Liver (tissue), 3 donors: ENCODE data around the gene FAM43A.

Source experiments
- EGR1 ChIP-seq, 2 donors: IDR thresholded peaks; 2 replicates each; pipeline ENCODE4 v1.6.1; 2016 to 2018; ENCODE audit warnings: antibody characterized with exemption in 2 of 2, low read depth in 2 of 2
- FOXA2 ChIP-seq: IDR thresholded peaks from 2 replicates; pipeline ENCODE4 v1.6.1; 2016; ENCODE audit warnings: antibody characterized with exemption
- JUND ChIP-seq, 2 donors: IDR thresholded peaks; 2 replicates each; pipeline ENCODE4 v1.6.1; 2016; ENCODE audit warnings: antibody characterized with exemption in 2 of 2
- NR2F2 ChIP-seq: IDR thresholded peaks from 2 replicates; pipeline ENCODE4 v1.6.1; 2016; ENCODE audit warnings: antibody characterized with exemption
- RAD21 ChIP-seq, 2 donors: IDR thresholded peaks; 2 replicates each; pipeline ENCODE4 v1.6.1; 2016; ENCODE audit warnings: antibody characterized with exemption in 2 of 2, mild to moderate bottlenecking in 2 of 2
- RXRA ChIP-seq, 2 donors: IDR thresholded peaks; 2 replicates each; pipeline ENCODE4 v1.6.1; 2017 to 2018; ENCODE audit warnings: antibody characterized with exemption in 2 of 2, mild to moderate bottlenecking in 1 of 2
- SP1 ChIP-seq: IDR thresholded peaks from 2 replicates; pipeline ENCODE4 v1.6.1; 2018; ENCODE audit warnings: antibody characterized with exemption, mild to moderate bottlenecking
- TAF1 ChIP-seq: conservative IDR thresholded peaks from 2 replicates; pipeline ENCODE4 v1.6.1; 2016; ENCODE audit warnings: antibody characterized with exemption, mild to moderate bottlenecking
- TF ChIP-seq, protein P1 (sequence below): fragments of 150-350 bp; IDR thresholded peaks from 2 replicates; pipeline ENCODE4 v1.5.1; 2017; ENCODE audit warnings: improper control_type of control experiment, low read depth, low read length; ENCODE audit not compliant: missing input control
- TF ChIP-seq, protein P2 (sequence below): IDR thresholded peaks from 2 replicates; pipeline ENCODE4 v1.6.1; 2016; ENCODE audit warnings: antibody characterized with exemption
- TF ChIP-seq, protein P3 (sequence below): IDR thresholded peaks from 2 replicates; pipeline ENCODE4 v1.6.1; 2016; ENCODE audit warnings: antibody characterized with exemption, mild to moderate bottlenecking
- TF ChIP-seq, protein P4 (sequence below): IDR thresholded peaks from 2 replicates; pipeline ENCODE4 v1.6.1; 2016; ENCODE audit warnings: antibody characterized with exemption
- donor health status: healthy.
- donor health status: healthy.

DNA sequence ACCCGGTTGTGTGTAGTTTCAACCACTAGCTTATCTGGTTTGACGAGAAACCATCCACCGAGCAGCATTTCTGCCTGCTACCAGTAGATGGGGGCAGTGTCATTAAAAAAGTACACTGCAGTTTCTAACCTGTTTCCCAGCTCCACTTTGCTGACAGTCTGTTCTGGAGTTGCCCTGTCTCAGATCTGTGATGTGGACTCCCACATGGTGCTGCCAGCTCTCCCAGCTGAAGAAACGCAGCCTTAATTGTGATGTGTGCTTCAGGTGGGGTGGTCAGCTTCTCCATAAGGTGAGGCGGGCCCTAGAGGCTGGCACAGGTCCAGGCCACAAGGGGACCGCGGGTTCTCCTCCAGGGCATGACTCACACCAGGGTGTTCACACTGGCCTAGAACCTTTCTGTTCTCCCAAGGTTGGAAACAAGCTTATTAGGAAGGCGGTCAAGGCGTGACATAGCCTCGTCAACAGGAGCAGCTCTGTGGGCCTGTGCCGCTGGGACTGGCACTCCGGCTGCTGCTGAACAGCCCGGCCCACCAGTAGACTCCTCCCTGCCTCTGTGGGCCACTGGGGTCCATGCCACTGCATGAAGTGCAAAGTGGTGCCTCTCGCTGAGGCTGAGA is 2.9 kb upstream of the FAM43A start:
- TF ChIP-seq, protein P1, sequence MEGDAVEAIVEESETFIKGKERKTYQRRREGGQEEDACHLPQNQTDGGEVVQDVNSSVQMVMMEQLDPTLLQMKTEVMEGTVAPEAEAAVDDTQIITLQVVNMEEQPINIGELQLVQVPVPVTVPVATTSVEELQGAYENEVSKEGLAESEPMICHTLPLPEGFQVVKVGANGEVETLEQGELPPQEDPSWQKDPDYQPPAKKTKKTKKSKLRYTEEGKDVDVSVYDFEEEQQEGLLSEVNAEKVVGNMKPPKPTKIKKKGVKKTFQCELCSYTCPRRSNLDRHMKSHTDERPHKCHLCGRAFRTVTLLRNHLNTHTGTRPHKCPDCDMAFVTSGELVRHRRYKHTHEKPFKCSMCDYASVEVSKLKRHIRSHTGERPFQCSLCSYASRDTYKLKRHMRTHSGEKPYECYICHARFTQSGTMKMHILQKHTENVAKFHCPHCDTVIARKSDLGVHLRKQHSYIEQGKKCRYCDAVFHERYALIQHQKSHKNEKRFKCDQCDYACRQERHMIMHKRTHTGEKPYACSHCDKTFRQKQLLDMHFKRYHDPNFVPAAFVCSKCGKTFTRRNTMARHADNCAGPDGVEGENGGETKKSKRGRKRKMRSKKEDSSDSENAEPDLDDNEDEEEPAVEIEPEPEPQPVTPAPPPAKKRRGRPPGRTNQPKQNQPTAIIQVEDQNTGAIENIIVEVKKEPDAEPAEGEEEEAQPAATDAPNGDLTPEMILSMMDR = peak; percentile 92
- TF ChIP-seq FOXA2 (no peak), TAF1 (no peak), EGR1 (IDR thresholded peaks at IDR 0.05; ENCODE audit: low read depth in 2 of 2) (no peak), RXRA (IDR thresholded peaks at IDR 0.05) (no peak), RAD21 (IDR thresholded peaks at IDR 0.05) (peak; percentile 96 to 99), JUND (IDR thresholded peaks at IDR 0.05) (no peak), NR2F2 (no peak), SP1 (peak; percentile 20)
- TF ChIP-seq, protein P2, sequence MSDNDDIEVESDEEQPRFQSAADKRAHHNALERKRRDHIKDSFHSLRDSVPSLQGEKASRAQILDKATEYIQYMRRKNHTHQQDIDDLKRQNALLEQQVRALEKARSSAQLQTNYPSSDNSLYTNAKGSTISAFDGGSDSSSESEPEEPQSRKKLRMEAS = no peak
- TF ChIP-seq, protein P3, sequence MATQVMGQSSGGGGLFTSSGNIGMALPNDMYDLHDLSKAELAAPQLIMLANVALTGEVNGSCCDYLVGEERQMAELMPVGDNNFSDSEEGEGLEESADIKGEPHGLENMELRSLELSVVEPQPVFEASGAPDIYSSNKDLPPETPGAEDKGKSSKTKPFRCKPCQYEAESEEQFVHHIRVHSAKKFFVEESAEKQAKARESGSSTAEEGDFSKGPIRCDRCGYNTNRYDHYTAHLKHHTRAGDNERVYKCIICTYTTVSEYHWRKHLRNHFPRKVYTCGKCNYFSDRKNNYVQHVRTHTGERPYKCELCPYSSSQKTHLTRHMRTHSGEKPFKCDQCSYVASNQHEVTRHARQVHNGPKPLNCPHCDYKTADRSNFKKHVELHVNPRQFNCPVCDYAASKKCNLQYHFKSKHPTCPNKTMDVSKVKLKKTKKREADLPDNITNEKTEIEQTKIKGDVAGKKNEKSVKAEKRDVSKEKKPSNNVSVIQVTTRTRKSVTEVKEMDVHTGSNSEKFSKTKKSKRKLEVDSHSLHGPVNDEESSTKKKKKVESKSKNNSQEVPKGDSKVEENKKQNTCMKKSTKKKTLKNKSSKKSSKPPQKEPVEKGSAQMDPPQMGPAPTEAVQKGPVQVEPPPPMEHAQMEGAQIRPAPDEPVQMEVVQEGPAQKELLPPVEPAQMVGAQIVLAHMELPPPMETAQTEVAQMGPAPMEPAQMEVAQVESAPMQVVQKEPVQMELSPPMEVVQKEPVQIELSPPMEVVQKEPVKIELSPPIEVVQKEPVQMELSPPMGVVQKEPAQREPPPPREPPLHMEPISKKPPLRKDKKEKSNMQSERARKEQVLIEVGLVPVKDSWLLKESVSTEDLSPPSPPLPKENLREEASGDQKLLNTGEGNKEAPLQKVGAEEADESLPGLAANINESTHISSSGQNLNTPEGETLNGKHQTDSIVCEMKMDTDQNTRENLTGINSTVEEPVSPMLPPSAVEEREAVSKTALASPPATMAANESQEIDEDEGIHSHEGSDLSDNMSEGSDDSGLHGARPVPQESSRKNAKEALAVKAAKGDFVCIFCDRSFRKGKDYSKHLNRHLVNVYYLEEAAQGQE = no peak
- TF ChIP-seq, protein P4, sequence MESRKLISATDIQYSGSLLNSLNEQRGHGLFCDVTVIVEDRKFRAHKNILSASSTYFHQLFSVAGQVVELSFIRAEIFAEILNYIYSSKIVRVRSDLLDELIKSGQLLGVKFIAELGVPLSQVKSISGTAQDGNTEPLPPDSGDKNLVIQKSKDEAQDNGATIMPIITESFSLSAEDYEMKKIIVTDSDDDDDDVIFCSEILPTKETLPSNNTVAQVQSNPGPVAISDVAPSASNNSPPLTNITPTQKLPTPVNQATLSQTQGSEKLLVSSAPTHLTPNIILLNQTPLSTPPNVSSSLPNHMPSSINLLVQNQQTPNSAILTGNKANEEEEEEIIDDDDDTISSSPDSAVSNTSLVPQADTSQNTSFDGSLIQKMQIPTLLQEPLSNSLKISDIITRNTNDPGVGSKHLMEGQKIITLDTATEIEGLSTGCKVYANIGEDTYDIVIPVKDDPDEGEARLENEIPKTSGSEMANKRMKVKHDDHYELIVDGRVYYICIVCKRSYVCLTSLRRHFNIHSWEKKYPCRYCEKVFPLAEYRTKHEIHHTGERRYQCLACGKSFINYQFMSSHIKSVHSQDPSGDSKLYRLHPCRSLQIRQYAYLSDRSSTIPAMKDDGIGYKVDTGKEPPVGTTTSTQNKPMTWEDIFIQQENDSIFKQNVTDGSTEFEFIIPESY = no peak
